HepG2 (cell line): ENCODE data around the gene ANKRD39. TPM values are rescaled to one million over a fixed set of nuclear protein-coding genes. Genes with fewer than 3 reads are reported as not detected.

Experiments used
- BATF2 ChIP-seq: sonication (generic); formaldehyde crosslinking; IDR thresholded peaks from 2 replicates; pipeline ENCODE4 v1.8.0; 2022; ENCODE audit warnings: mild to moderate bottlenecking, missing genetic modification reagents, moderate library complexity
- HOXA7 ChIP-seq: sonication (generic); formaldehyde crosslinking; IDR thresholded peaks from 2 replicates; pipeline ENCODE4 v1.8.1; 2022; ENCODE audit warnings: mild to moderate bottlenecking, missing genetic modification reagents, moderate library complexity
- HOXA9 ChIP-seq: sonication (generic); formaldehyde crosslinking; IDR thresholded peaks from 2 replicates; pipeline ENCODE4 v1.8.1; 2022; ENCODE audit warnings: missing genetic modification reagents, mild to moderate bottlenecking, moderate library complexity, borderline replicate concordance
- HOXD1 ChIP-seq: sonication (generic); formaldehyde crosslinking; IDR thresholded peaks from 2 replicates; pipeline ENCODE4 v1.5.0; 2020; ENCODE audit warnings: missing genetic modification reagents
- KDM3A ChIP-seq: IDR thresholded peaks from 2 replicates; pipeline ENCODE4 v1.6.1; 2018; ENCODE audit warnings: low read depth, missing compliant biosample characterization
- KLF16 ChIP-seq, 2 experiments: sonication (generic) in 1 of 2; formaldehyde crosslinking in 1 of 2; IDR thresholded peaks; 2 replicates each; pipeline versions ENCODE4 v1.6.1 to v1.8.0; 2016 to 2023; ENCODE audit warnings: missing genetic modification reagents in 2 of 2, missing compliant biosample characterization in 1 of 2
- MAFK ChIP-seq, 2 experiments: IDR thresholded peaks in 1 of 2; conservative IDR thresholded peaks in 1 of 2; 2 replicates each; pipeline ENCODE4 v1.6.1; 2011; ENCODE audit warnings: improper control_type of control experiment in 2 of 2, low read length in 2 of 2
- MBD4 ChIP-seq: IDR thresholded peaks from 2 replicates; pipeline ENCODE4 v1.6.1; 2012; ENCODE audit warnings: low read length, inconsistent platforms, borderline replicate concordance
- RCOR2 ChIP-seq: IDR thresholded peaks from 2 replicates; pipeline ENCODE4 v1.6.1; 2016; ENCODE audit warnings: missing biosample characterization, missing genetic modification reagents
- SIX4 ChIP-seq: sonication (generic); formaldehyde crosslinking; IDR thresholded peaks from 2 replicates; pipeline ENCODE4 v1.4.0; 2020; ENCODE audit warnings: missing genetic modification reagents
- SMARCC2 ChIP-seq: fragments of 450-650 bp; IDR thresholded peaks from 2 replicates; pipeline ENCODE4 v1.6.1; 2017; ENCODE audit warnings: antibody characterized with exemption, mild to moderate bottlenecking
- STAG1 ChIP-seq: sonication (generic); formaldehyde crosslinking; IDR thresholded peaks from 2 replicates; pipeline ENCODE4 v1.4.0; 2020; ENCODE audit warnings: missing genetic modification reagents
- ZBTB42 ChIP-seq: sonication (generic); formaldehyde crosslinking; IDR thresholded peaks from 2 replicates; pipeline ENCODE4 v1.5.0; 2020; ENCODE audit warnings: mild to moderate bottlenecking, missing genetic modification reagents
- ZBTB8A ChIP-seq: sonication (generic); formaldehyde crosslinking; IDR thresholded peaks from 2 replicates; pipeline ENCODE4 v1.4.0; 2020; ENCODE audit warnings: mild to moderate bottlenecking, low read depth, missing genetic modification reagents, borderline replicate concordance
- ZFP36L2 ChIP-seq: sonication (generic); formaldehyde crosslinking; IDR thresholded peaks from 2 replicates; pipeline ENCODE4 v1.4.0; 2020; ENCODE audit warnings: missing genetic modification reagents
- ZMYM2 ChIP-seq: sonication (generic); formaldehyde crosslinking; IDR thresholded peaks from 2 replicates; pipeline ENCODE4 v1.8.0; 2022; ENCODE audit warnings: mild to moderate bottlenecking, missing genetic modification reagents
- ZNF292 ChIP-seq: sonication (generic); formaldehyde crosslinking; IDR thresholded peaks from 2 replicates; pipeline ENCODE4 v1.8.1; 2022; ENCODE audit warnings: mild to moderate bottlenecking, low read depth, missing genetic modification reagents, borderline replicate concordance
- ZNF549 ChIP-seq: sonication (generic); formaldehyde crosslinking; IDR thresholded peaks from 2 replicates; pipeline ENCODE4 v1.5.0; 2020; ENCODE audit warnings: missing genetic modification reagents
- ZNF562 ChIP-seq: sonication (generic); formaldehyde crosslinking; IDR thresholded peaks from 2 replicates; pipeline ENCODE4 v1.8.0; 2022; ENCODE audit warnings: missing genetic modification reagents, borderline replicate concordance
- ZNF710 ChIP-seq: sonication (generic); formaldehyde crosslinking; IDR thresholded peaks from 2 replicates; pipeline ENCODE4 v1.5.0; 2020; ENCODE audit warnings: mild to moderate bottlenecking, missing genetic modification reagents, borderline replicate concordance
- polyA plus RNA-seq, 8 experiments: library from polyadenylated mRNA; depleted of rRNA in 3 of 8; stranded (reverse) in 7 of 8; unstranded in 1 of 8; fragments of >200 nt; fragmentation: Illumina TruSeq in 4 of 8; extraction: Trizol in 4 of 8; gene quantifications; 2 replicates each; pipeline versions ENCODE4 v1.2.1 to v1.2.3, GENCODE V29; 2011 to 2016; ENCODE audit warnings: low read depth in 4 of 8, missing spikeins in 1 of 8, mixed read lengths in 1 of 8; ENCODE audit not compliant: insufficient read depth in 1 of 8
- total RNA-seq, 5 experiments: library from RNA; depleted of rRNA; stranded (reverse); fragments of >200 nt; fragmentation: Illumina TruSeq; extraction: Trizol; gene quantifications; 2 replicates each; pipeline ENCODE4 v1.2.3, GENCODE V29; 2016; ENCODE audit warnings: low read depth in 1 of 5
- TF ChIP-seq, protein P1 (sequence below): IDR thresholded peaks from 2 replicates; pipeline ENCODE4 v1.6.1; 2016
- TF ChIP-seq, protein P2 (sequence below): sonication (generic); formaldehyde crosslinking; IDR thresholded peaks from 2 replicates; pipeline ENCODE4 v1.4.0; 2020; ENCODE audit warnings: mild to moderate bottlenecking, missing genetic modification reagents
- TF ChIP-seq, protein P3 (sequence below): sonication (generic); formaldehyde crosslinking; IDR thresholded peaks from 2 replicates; pipeline ENCODE4 v1.4.0; 2020; ENCODE audit warnings: missing genetic modification reagents

The ANKRD39 gene
- total and polyA plus RNA-seq, 2 of the 13 experiments (the other 11 are each of a cell fraction or from before 2014, with no cell fraction given): 23.2 to 24.8 TPM

- TF ChIP-seq ZBTB42 (CRISPR knock-in tag): no peak
- TF ChIP-seq BATF2 (CRISPR knock-in tag): no peak
- TF ChIP-seq ZNF710 (CRISPR knock-in tag): no peak
- TF ChIP-seq, protein P1, sequence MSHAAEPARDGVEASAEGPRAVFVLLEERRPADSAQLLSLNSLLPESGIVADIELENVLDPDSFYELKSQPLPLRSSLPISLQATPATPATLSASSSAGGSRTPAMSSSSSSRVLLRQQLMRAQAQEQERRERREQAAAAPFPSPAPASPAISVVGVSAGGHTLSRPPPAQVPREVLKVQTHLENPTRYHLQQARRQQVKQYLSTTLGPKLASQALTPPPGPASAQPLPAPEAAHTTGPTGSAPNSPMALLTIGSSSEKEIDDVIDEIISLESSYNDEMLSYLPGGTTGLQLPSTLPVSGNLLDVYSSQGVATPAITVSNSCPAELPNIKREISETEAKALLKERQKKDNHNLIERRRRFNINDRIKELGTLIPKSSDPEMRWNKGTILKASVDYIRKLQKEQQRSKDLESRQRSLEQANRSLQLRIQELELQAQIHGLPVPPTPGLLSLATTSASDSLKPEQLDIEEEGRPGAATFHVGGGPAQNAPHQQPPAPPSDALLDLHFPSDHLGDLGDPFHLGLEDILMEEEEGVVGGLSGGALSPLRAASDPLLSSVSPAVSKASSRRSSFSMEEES (CRISPR knock-in tag): no peak; the same call in 1 of the 2 replicates
- no peak for TF ChIP-seq KLF16 (CRISPR knock-in tag; IDR thresholded peaks at IDR 0.05)
- TF ChIP-seq, protein P2, sequence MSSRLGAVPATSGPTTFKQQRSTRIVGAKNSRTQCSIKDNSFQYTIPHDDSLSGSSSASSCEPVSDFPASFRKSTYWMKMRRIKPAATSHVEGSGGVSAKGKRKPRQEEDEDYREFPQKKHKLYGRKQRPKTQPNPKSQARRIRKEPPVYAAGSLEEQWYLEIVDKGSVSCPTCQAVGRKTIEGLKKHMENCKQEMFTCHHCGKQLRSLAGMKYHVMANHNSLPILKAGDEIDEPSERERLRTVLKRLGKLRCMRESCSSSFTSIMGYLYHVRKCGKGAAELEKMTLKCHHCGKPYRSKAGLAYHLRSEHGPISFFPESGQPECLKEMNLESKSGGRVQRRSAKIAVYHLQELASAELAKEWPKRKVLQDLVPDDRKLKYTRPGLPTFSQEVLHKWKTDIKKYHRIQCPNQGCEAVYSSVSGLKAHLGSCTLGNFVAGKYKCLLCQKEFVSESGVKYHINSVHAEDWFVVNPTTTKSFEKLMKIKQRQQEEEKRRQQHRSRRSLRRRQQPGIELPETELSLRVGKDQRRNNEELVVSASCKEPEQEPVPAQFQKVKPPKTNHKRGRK (CRISPR knock-in tag): no peak
- no peak for TF ChIP-seq HOXD1
- TF ChIP-seq, protein P3, sequence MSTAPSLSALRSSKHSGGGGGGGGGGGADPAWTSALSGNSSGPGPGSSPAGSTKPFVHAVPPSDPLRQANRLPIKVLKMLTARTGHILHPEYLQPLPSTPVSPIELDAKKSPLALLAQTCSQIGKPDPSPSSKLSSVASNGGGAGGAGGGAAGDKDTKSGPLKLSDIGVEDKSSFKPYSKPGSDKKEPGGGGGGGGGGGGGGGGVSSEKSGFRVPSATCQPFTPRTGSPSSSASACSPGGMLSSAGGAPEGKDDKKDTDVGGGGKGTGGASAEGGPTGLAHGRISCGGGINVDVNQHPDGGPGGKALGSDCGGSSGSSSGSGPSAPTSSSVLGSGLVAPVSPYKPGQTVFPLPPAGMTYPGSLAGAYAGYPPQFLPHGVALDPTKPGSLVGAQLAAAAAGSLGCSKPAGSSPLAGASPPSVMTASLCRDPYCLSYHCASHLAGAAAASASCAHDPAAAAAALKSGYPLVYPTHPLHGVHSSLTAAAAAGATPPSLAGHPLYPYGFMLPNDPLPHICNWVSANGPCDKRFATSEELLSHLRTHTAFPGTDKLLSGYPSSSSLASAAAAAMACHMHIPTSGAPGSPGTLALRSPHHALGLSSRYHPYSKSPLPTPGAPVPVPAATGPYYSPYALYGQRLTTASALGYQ: peak; percentile 27; the same call in 1 of the 2 replicates
- TF ChIP-seq SMARCC2: no peak
- TF ChIP-seq ZFP36L2 (CRISPR knock-in tag): no peak
- no peak for TF ChIP-seq MAFK (conservative IDR thresholded peaks at IDR 0.05 in 1 of 2, IDR thresholded peaks at IDR 0.05 in 1 of 2; ENCODE audit: low read length in 2 of 2)
- no peak for TF ChIP-seq KDM3A (CRISPR knock-in tag)
- no peak for TF ChIP-seq HOXA7
- TF ChIP-seq RCOR2: no peak
- TF ChIP-seq ZNF549: no peak
- TF ChIP-seq ZMYM2 (CRISPR knock-in tag): no peak
- TF ChIP-seq MBD4: no peak
- TF ChIP-seq STAG1 (CRISPR knock-in tag): no peak; the same call in 1 of the 2 replicates
- TF ChIP-seq SIX4 (CRISPR knock-in tag): no peak; the same call in 1 of the 2 replicates
- TF ChIP-seq HOXA9 (CRISPR knock-in tag): no peak
- TF ChIP-seq ZNF562: no peak
- 0 out of 2 replicates have a peak, but pooled peaks have one; percentile 23 for TF ChIP-seq ZNF292
- no peak for TF ChIP-seq ZBTB8A (CRISPR knock-in tag)
These were observed 42.3 kb downstream of the ANKRD39 start (continued) for GRCh38 chr2:96815326-96816126.
